Measurements from ENCODE around the gene C1S.

DNA sequence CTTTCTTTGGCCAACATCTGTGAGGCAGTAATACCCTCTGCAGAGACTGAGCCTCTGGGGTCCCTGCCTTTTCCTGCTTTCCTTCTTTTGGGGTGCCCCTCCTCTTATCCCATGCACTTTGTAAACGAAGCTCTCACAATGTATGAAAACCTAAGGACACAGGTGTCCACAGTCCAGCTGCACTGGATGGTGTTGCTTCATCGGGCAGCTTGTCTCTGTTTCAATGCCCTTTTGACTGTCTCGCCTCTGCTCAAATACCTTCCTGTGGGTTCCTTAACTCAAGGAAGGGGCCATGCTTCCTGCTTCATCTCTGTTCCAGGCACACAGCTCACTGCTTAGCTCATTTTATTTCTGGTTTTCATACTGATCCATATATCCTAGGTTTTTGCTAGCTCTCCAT lies 42.1 kb downstream of the C1S start:
- TF ChIP-seq, protein P1, sequence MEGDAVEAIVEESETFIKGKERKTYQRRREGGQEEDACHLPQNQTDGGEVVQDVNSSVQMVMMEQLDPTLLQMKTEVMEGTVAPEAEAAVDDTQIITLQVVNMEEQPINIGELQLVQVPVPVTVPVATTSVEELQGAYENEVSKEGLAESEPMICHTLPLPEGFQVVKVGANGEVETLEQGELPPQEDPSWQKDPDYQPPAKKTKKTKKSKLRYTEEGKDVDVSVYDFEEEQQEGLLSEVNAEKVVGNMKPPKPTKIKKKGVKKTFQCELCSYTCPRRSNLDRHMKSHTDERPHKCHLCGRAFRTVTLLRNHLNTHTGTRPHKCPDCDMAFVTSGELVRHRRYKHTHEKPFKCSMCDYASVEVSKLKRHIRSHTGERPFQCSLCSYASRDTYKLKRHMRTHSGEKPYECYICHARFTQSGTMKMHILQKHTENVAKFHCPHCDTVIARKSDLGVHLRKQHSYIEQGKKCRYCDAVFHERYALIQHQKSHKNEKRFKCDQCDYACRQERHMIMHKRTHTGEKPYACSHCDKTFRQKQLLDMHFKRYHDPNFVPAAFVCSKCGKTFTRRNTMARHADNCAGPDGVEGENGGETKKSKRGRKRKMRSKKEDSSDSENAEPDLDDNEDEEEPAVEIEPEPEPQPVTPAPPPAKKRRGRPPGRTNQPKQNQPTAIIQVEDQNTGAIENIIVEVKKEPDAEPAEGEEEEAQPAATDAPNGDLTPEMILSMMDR (conservative IDR thresholded peaks at IDR 0.05; ENCODE audit: low read length) = no peak
- TF ChIP-seq EZH2phosphoT487 (IDR thresholded peaks at IDR 0.05; ENCODE audit: borderline replicate concordance) = no peak

Measured in Loucy (cell line).